NB4 (cell line): Measurements from ENCODE around the gene TMCC1.
"Not testable (repeated sequence)": the region's sequence is repeated elsewhere in the genome, so short reads cannot be mapped to it uniquely, and the experiment has no call there.

Experiments used
- POLR2A ChIP-seq: IDR thresholded peaks from 2 replicates; pipeline ENCODE4 v1.6.1; 2011; ENCODE audit warnings: mild to moderate bottlenecking; ENCODE audit not compliant: insufficient read length; ENCODE audit errors: extremely low read depth
- TF ChIP-seq, protein P1 (sequence below): IDR thresholded peaks from one replicate; pipeline ENCODE4 v1.5.1; 2012; ENCODE audit warnings: low read depth, low read length
- TF ChIP-seq, protein P2 (sequence below): IDR thresholded peaks from 2 replicates; pipeline ENCODE4 v1.6.1; 2011; ENCODE audit warnings: low read depth, low read length

DNA sequence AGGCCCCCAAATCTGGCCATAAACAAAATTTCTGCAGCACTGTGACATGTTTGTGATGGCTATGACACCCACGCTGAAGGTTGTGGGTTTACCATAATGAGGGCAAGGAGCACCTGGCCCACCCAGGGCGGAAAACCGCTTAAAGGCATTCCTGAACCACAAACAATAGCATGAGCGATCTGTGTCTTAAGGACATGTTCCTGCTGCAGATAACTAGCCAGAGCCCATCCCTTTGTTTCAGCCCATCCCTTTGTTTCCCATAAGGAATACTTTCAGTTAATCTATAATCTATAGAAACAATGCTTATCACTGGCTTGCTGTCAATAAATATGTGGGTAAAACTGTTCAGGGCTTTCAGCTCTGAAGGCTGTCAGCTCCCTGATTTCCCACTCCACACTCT lies 7.8 kb upstream of the TMCC1 start:
- TF ChIP-seq, protein P1, sequence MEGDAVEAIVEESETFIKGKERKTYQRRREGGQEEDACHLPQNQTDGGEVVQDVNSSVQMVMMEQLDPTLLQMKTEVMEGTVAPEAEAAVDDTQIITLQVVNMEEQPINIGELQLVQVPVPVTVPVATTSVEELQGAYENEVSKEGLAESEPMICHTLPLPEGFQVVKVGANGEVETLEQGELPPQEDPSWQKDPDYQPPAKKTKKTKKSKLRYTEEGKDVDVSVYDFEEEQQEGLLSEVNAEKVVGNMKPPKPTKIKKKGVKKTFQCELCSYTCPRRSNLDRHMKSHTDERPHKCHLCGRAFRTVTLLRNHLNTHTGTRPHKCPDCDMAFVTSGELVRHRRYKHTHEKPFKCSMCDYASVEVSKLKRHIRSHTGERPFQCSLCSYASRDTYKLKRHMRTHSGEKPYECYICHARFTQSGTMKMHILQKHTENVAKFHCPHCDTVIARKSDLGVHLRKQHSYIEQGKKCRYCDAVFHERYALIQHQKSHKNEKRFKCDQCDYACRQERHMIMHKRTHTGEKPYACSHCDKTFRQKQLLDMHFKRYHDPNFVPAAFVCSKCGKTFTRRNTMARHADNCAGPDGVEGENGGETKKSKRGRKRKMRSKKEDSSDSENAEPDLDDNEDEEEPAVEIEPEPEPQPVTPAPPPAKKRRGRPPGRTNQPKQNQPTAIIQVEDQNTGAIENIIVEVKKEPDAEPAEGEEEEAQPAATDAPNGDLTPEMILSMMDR: not testable (repeated sequence)
- TF ChIP-seq, protein P2, sequence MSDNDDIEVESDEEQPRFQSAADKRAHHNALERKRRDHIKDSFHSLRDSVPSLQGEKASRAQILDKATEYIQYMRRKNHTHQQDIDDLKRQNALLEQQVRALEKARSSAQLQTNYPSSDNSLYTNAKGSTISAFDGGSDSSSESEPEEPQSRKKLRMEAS: not testable (repeated sequence)
- not testable (repeated sequence) for TF ChIP-seq POLR2A
